Measurements from ENCODE around the gene METTL8.

DNA sequence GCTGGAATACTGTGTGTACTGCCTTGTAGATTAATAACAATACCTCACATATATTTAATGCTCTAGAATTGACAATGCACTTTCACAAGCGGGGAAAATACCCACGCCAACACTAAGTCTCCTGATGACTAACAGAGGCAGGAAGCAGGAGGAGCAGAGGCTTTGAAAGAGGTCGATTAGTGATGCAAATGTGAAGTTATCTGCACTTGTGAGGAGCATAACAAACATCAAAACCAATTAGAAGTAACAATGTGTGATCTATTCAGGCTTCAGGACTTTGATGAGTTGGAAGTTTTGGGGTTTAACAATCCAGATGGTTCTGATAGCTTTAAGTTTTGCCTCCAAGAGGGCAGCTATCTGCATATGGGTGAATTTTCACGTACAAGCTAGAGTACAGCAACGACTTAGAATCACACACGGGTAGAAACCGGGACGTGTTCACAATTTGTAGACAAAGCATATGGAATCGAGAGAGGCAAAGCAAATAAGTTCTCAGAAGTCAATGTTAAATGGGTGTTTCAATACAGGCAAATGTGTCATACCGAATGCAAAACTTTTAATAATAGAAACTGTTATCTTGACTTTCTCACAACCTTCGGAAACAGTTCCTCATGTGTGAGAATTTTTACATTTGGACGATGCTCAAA, 114.5 kb downstream of the METTL8 start:
- TF ChIP-seq, protein P1, sequence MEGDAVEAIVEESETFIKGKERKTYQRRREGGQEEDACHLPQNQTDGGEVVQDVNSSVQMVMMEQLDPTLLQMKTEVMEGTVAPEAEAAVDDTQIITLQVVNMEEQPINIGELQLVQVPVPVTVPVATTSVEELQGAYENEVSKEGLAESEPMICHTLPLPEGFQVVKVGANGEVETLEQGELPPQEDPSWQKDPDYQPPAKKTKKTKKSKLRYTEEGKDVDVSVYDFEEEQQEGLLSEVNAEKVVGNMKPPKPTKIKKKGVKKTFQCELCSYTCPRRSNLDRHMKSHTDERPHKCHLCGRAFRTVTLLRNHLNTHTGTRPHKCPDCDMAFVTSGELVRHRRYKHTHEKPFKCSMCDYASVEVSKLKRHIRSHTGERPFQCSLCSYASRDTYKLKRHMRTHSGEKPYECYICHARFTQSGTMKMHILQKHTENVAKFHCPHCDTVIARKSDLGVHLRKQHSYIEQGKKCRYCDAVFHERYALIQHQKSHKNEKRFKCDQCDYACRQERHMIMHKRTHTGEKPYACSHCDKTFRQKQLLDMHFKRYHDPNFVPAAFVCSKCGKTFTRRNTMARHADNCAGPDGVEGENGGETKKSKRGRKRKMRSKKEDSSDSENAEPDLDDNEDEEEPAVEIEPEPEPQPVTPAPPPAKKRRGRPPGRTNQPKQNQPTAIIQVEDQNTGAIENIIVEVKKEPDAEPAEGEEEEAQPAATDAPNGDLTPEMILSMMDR (IDR thresholded peaks at IDR 0.05), result no peak
- TF ChIP-seq ZFX (IDR thresholded peaks at IDR 0.05; ENCODE audit: borderline replicate concordance), result no peak

Measured in 22Rv1 (cell line).